Measurements from ENCODE around the gene TSPAN9. TPM values are rescaled to one million over a fixed set of nuclear protein-coding genes. Genes with fewer than 3 reads are reported as not detected.

TSPAN9 gene
- total and polyA plus RNA-seq, 10 of the 15 experiments (the other 5 are each of a cell fraction or from before 2014, with no cell fraction given) = 0.03 to 1.0 (median 0.12) TPM; not detected in 5

DNA sequence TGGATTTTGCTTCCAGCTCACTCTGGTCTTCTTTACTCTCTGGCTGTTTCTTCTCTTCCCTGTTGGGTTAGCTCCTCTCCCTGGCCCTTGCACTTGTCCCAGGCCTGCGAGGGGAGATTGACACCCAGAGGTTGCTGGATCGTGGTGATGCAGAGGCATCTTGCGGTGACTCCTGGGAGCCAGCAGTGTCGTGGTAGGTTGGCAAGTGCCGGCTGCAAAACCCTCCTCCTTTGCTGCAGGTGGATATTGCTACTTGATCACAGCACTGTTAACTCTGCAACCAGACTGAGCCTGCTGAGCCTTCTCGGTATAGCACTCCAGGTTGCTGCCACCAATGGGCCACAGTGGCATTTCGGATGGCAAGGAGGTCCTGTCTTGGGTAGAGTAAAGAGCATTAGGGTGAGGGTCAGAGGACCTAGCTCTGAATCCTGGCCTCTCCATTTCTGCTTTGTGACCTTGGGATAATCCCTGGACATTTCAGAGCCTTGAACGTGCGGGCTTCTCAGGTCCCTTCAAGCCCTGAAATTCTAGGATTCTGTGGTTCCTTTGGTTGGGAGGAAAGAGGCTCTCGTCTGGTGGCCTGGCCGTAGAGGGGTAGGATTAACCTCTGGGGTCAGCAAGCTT is 87.4 kb downstream of the TSPAN9 start:
- Histone ChIP-seq H2AFZ (ENCODE audit: control insufficient read depth, low read depth, low read length) (no peak overlapping the region), H3K4me1 (ENCODE audit: control insufficient read depth, insufficient read depth, low read length) (no peaks in the 10 kb centered on the region), H3K79me2 (ENCODE audit: control insufficient read depth, insufficient read depth, low read length) (no peaks in the 10 kb centered on the region), H3K27me3 (replicated peaks in 1 of 2; ENCODE audit: control insufficient read depth in 2 of 2, insufficient read depth in 2 of 2, low read length in 1 of 2) (peaks cover 0 to 5% of the 10 kb centered on the region in 2 experiments; a peak in 3 of 4 replicates), H3K4me2 (ENCODE audit: control insufficient read depth, insufficient read depth) (no peak overlapping the region), H3K4me3 (no peak overlapping the region), H3K27ac (ENCODE audit: control insufficient read depth, insufficient read depth) (no peak overlapping the region), H3K36me3 (ENCODE audit: control insufficient read depth in 2 of 2, insufficient read depth in 2 of 2, low read length in 1 of 2) (no peaks in the 10 kb centered on the region), H4K20me1 (ENCODE audit: control insufficient read depth, insufficient read depth) (no peaks in the 10 kb centered on the region; the same call in 1 of the 2 replicates), H3K9ac (ENCODE audit: control insufficient read depth, insufficient read depth, low read length) (no peak overlapping the region), H3K9me3 (replicated peaks; ENCODE audit: control insufficient read depth, insufficient read depth, low read length) (no peaks in the 10 kb centered on the region; the same call in 1 of the 3 replicates)
- WGBS (ENCODE audit: insufficient coverage, insufficient replicate concordance, low lambda C conversion rate, missing lambda C conversion rate) = 41% methylated on average over 11 of the region's 11 CpGs
- no TSS peak for BruUV-seq (replicated peaks)
- no peak for DNase-seq (ENCODE audit: low read depth, low spot score)
- in situ Hi-C loops (cut with MboI) (no loop called here), intact Hi-C loops (cut with micrococcal nuclease; ENCODE audit: unreplicated experiment) (no loop called here)
- no peak for ATAC-seq
- CTCF ChIA-PET = interaction anchor here (0.8 kb wide), 1 partner anchor 111 kb away, joined by 3 read pairs; no protein-coding TSS in a partner anchor
- FAIRE-seq = no peak
- POLR2A ChIA-PET = no interaction called here
- RAD21 ChIA-PET (ENCODE audit: unreplicated experiment) = interaction anchor here (1.5 kb wide), 1 partner anchor 111 kb away, joined by 3 read pairs; no protein-coding TSS in a partner anchor
- SMC1A ChIA-PET (ENCODE audit: uncharacterized antibody, unreplicated experiment) = interaction anchor here (0.9 kb wide), 1 partner anchor 10 kb away, joined by 4 read pairs; no protein-coding TSS in a partner anchor
- TF ChIP-seq YBX1 (IDR thresholded peaks at IDR 0.05) = no peak
- no peak for TF ChIP-seq POLR2AphosphoS5 (IDR thresholded peaks at IDR 0.05; ENCODE audit: low read length)
- no peak for TF ChIP-seq SUPT20H (IDR thresholded peaks at IDR 0.05; ENCODE audit: borderline replicate concordance, control insufficient read depth, low read depth, low read length)
- TF ChIP-seq SMAD5 (IDR thresholded peaks at IDR 0.05; ENCODE audit: low read depth) = no peak
- TF ChIP-seq TARDBP (IDR thresholded peaks at IDR 0.05; ENCODE audit: borderline replicate concordance) = no peak
- no peak for TF ChIP-seq ATF2 (IDR thresholded peaks at IDR 0.05; ENCODE audit: low read length)
- TF ChIP-seq ASH2L (IDR thresholded peaks at IDR 0.05; ENCODE audit: borderline replicate concordance, low read depth) = no peak
- no peak for TF ChIP-seq ZBTB11 (CRISPR knock-in tag; IDR thresholded peaks at IDR 0.05)
- no peak for TF ChIP-seq SUZ12 (IDR thresholded peaks at IDR 0.05; ENCODE audit: unreplicated experiment)
- no peak for TF ChIP-seq ZNF384 (IDR thresholded peaks at IDR 0.05; ENCODE audit: borderline replicate concordance, low read depth, low read length)
- no peak for TF ChIP-seq RAD51 (IDR thresholded peaks at IDR 0.05)
- no peak for TF ChIP-seq SMAD1 (IDR thresholded peaks at IDR 0.05; ENCODE audit: low read depth, partially characterized antibody)
- TF ChIP-seq ZZZ3 (IDR thresholded peaks at IDR 0.05; ENCODE audit: control insufficient read depth, insufficient read length, low read depth) = no peak
- no peak for TF ChIP-seq SP1 (IDR thresholded peaks at IDR 0.05; ENCODE audit: low read depth, low read length)
- TF ChIP-seq BACH1 (IDR thresholded peaks at IDR 0.05; ENCODE audit: borderline replicate concordance) = no peak
- TF ChIP-seq CBFB (IDR thresholded peaks at IDR 0.05; ENCODE audit: low read depth) = no peak
- no peak for TF ChIP-seq RFX5 (IDR thresholded peaks at IDR 0.05; ENCODE audit: low read depth, low read length)
- no peak for TF ChIP-seq ZBTB4 (CRISPR knock-in tag; IDR thresholded peaks at IDR 0.05)
